Stomach (tissue), 4 donors: Measurements from ENCODE around the gene FGD2.

Experiments
- EP300 ChIP-seq: sonication (generic); formaldehyde crosslinking; IDR thresholded peaks from one replicate; pipeline ENCODE4 v1.6.1; 2017; ENCODE audit warnings: antibody characterized with exemption
- POLR2AphosphoS5 ChIP-seq, 3 donors: sonication (generic); formaldehyde crosslinking; IDR thresholded peaks; one replicate each; pipeline ENCODE4 v1.6.1; 2016; ENCODE audit warnings: antibody characterized with exemption in 3 of 3
- TF ChIP-seq, protein P1 (sequence below), 7 experiments: fragments of 450-650 bp in 4 of 7; fragments of 200-600 bp in 3 of 7; sonication (generic) in 3 of 7; IDR thresholded peaks; one replicate each; pipeline ENCODE4 v1.5.1; 2016 to 2019; ENCODE audit warnings: antibody characterized with exemption in 7 of 7, control low read depth in 2 of 7, mild to moderate bottlenecking in 1 of 7

- TF ChIP-seq, protein P1, sequence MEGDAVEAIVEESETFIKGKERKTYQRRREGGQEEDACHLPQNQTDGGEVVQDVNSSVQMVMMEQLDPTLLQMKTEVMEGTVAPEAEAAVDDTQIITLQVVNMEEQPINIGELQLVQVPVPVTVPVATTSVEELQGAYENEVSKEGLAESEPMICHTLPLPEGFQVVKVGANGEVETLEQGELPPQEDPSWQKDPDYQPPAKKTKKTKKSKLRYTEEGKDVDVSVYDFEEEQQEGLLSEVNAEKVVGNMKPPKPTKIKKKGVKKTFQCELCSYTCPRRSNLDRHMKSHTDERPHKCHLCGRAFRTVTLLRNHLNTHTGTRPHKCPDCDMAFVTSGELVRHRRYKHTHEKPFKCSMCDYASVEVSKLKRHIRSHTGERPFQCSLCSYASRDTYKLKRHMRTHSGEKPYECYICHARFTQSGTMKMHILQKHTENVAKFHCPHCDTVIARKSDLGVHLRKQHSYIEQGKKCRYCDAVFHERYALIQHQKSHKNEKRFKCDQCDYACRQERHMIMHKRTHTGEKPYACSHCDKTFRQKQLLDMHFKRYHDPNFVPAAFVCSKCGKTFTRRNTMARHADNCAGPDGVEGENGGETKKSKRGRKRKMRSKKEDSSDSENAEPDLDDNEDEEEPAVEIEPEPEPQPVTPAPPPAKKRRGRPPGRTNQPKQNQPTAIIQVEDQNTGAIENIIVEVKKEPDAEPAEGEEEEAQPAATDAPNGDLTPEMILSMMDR (IDR thresholded peaks at IDR 0.05), result no peak
- TF ChIP-seq POLR2AphosphoS5 (IDR thresholded peaks at IDR 0.05) (no peak), EP300 (no peak)
Observed at GRCh38 chr6:37010402-37010892, 5.0 kb downstream of the FGD2 start.
